Measurements from ENCODE around the gene ICAM5. TPM values are rescaled to one million over a fixed set of nuclear protein-coding genes. Genes with fewer than 3 reads are reported as not detected.

ICAM5 gene
- total RNA-seq, 2 donors from 2014 or later, result 0.41 to 0.49 TPM

DNA sequence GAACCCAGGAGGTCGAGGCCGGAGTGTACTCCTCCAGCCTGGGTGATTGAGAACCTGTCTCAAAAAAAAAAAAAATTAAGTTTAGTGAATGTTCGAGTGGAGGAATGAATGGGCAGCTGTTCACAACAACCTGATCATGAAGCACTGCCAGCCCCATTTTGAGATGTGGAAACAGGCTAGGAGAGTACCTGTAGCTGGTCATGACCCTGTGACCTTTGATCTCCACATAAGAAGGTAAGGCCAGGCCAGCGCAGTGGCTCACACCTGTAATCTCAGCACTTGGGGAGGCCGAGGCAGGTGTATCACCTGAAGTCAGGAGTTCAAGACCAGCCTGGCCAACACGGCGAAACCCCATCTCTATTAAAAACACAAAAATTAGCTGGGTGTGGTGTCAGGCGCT lies 36.0 kb downstream of the ICAM5 start:
- no peaks in the 10 kb centered on the region for H3K9me3 ChIP-seq
- H3K4me1 ChIP-seq (ENCODE audit: control insufficient read depth in 1 of 2, low read depth in 2 of 2), result no peaks in the 10 kb centered on the region
- no peak overlapping the region for H3K4me3 ChIP-seq
- no peak overlapping the region for H3K27ac ChIP-seq
- peaks cover 79% of the 10 kb centered on the region for H3K36me3 ChIP-seq
- H3K27me3 ChIP-seq (replicated peaks; ENCODE audit: insufficient read depth), result no peaks in the 10 kb centered on the region
- ATAC-seq (ENCODE audit: insufficient number of reproducible peaks, low FRiP score, low read depth), result no peak
- no peak for DNase-seq (ENCODE audit: low spot score)
- TF ChIP-seq, protein P1, sequence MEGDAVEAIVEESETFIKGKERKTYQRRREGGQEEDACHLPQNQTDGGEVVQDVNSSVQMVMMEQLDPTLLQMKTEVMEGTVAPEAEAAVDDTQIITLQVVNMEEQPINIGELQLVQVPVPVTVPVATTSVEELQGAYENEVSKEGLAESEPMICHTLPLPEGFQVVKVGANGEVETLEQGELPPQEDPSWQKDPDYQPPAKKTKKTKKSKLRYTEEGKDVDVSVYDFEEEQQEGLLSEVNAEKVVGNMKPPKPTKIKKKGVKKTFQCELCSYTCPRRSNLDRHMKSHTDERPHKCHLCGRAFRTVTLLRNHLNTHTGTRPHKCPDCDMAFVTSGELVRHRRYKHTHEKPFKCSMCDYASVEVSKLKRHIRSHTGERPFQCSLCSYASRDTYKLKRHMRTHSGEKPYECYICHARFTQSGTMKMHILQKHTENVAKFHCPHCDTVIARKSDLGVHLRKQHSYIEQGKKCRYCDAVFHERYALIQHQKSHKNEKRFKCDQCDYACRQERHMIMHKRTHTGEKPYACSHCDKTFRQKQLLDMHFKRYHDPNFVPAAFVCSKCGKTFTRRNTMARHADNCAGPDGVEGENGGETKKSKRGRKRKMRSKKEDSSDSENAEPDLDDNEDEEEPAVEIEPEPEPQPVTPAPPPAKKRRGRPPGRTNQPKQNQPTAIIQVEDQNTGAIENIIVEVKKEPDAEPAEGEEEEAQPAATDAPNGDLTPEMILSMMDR (IDR thresholded peaks at IDR 0.05), result no peak

DNA sequence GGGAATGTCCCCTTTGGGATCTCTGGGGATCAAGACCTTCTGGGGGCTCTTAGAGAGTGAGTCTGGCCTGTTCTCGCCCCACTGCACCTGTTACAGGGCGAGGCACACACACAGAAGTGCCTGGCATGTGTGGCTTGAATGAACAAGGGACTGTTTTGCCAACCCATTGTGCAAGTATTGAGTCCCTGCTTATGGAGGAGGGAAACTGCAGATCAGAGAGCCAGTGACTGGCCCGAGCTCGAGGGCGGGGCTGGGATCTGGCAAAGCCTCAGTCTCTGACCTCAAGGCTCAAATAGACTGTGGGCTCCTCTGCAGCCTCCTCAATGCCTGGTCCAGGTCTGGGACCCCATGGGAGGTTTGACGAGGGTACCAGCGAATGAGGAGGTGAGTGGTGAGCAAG lies 38.0 kb downstream of the ICAM5 start:
- peaks cover 60% of the 10 kb centered on the region for H3K36me3 ChIP-seq
- TF ChIP-seq, protein P1 (IDR thresholded peaks at IDR 0.05), result no peak
- ATAC-seq (ENCODE audit: insufficient number of reproducible peaks, low FRiP score, low read depth) (no peak), DNase-seq (ENCODE audit: low spot score) (no peak)
- H3K4me3 ChIP-seq, result no peak overlapping the region
- H3K27ac ChIP-seq, result no peak overlapping the region
- H3K9me3 ChIP-seq, result no peaks in the 10 kb centered on the region
- no peaks in the 10 kb centered on the region for H3K27me3 ChIP-seq (replicated peaks; ENCODE audit: insufficient read depth)
- peaks cover 9 to 14% of the 10 kb centered on the region in 2 donors for H3K4me1 ChIP-seq (ENCODE audit: control insufficient read depth in 1 of 2, low read depth in 2 of 2)

DNA sequence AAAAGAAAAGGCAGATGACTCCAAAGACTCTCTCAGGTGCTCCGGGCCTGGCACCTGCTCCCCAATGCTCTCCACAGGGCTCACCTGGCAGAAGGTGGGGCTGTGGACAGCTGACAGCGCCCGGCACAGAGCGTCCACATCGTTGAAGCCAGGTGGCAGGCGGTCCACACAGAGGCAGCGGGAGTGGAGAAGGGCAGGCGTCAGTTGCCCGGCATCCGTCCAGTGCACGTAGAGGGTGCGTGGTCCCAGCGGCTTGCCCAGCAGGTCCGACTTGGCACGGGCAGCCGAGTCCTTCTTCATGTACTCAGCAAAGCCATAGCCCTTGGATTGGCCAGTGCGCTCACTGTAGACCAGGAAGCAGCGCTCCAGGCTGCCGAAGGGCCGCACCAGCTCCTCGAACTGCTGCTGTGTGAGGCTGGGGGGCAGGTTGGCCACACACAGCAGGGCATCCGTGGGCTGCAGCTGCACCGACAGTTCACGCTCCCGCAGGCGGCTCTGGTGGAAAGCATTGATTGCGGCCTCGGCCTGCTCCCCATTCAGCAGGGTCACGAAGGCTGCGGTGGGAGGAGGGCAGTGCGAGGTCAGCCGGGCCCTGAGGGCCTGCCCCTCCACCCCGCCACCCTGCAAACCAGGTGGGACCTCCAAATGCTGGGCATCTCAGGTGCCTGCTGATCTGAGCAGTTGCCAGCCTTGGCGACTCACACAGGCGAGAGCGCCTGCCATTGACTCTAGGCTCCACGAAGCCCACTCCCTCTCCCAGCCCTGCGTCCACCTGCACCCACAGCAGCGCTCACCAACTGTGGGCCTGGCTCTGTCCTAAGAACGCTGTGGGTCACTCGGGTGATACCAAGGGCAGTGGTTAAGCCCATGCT lies 39.0 kb downstream of the ICAM5 start:
- TF ChIP-seq, protein P1 (IDR thresholded peaks at IDR 0.05), result no peak
- no peak overlapping the region for H3K27ac ChIP-seq
- peaks cover 53% of the 10 kb centered on the region for H3K36me3 ChIP-seq
- H3K9me3 ChIP-seq, result no peaks in the 10 kb centered on the region
- ATAC-seq (ENCODE audit: insufficient number of reproducible peaks, low FRiP score, low read depth) (no peak), DNase-seq (ENCODE audit: low spot score) (no peak)
- H3K4me1 ChIP-seq (ENCODE audit: control insufficient read depth in 1 of 2, low read depth in 2 of 2), result peaks cover 9 to 16% of the 10 kb centered on the region in 2 donors
- H3K27me3 ChIP-seq (replicated peaks; ENCODE audit: insufficient read depth), result no peaks in the 10 kb centered on the region
- no peak overlapping the region for H3K4me3 ChIP-seq

DNA sequence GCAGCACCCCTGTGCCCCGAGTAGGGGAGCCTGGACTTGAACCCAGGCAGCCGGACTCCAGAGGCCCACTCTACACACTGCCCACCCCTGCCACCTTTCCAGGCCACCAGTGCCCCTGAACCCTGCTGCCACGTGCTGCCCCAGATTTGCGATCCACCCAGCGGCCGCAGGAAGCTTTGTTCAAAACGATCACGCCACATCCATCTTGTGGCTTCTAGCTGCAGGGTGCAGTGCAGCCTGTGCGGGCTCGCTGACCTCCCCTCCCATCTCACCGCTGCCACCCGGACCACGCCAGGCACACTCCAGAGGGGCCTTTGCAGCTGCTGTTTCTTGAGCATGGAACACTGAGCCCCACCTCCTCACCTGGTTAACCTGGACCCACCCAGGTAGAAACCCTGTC lies 39.8 kb downstream of the ICAM5 start:
- no peak for ATAC-seq (ENCODE audit: insufficient number of reproducible peaks, low FRiP score, low read depth)

More for the DNA sequence above, 39.8 kb downstream of the ICAM5 start:
- DNase-seq (ENCODE audit: low spot score), result no peak
- TF ChIP-seq, protein P1 (IDR thresholded peaks at IDR 0.05), result no peak
- Histone ChIP-seq H3K27ac (no peak overlapping the region), H3K9me3 (no peaks in the 10 kb centered on the region), H3K4me3 (no peak overlapping the region), H3K36me3 (peaks cover 47% of the 10 kb centered on the region), H3K27me3 (replicated peaks; ENCODE audit: insufficient read depth) (no peaks in the 10 kb centered on the region), H3K4me1 (ENCODE audit: control insufficient read depth in 1 of 2, low read depth in 2 of 2) (peaks cover 14 to 23% of the 10 kb centered on the region in 2 donors)
